K562 (cell line): ENCODE data around the gene ELF2. TPM values are rescaled to one million over a fixed set of nuclear protein-coding genes. Genes with fewer than 3 reads are reported as not detected.

Source experiments
- ARNT ChIP-seq, 2 experiments: fragments of 450-650 bp; IDR thresholded peaks; 2 replicates each; pipeline ENCODE4 v1.6.1; 2016; ENCODE audit warnings: mild to moderate bottlenecking in 1 of 2
- EHMT2 ChIP-seq: fragments of 450-650 bp; IDR thresholded peaks from 2 replicates; pipeline ENCODE4 v1.6.1; 2018; ENCODE audit warnings: antibody characterized with exemption
- FOXK2 ChIP-seq, 2 experiments: fragments of 450-650 bp; IDR thresholded peaks in 1 of 2; conservative IDR thresholded peaks in 1 of 2; 2 replicates each; pipeline ENCODE4 v1.6.1; 2016; ENCODE audit warnings: low read depth in 2 of 2, mild to moderate bottlenecking in 1 of 2
- HMGN3 ChIP-seq: IDR thresholded peaks from 2 replicates; pipeline ENCODE4 v1.6.1; 2011; ENCODE audit warnings: borderline replicate concordance, low read depth, mild to moderate bottlenecking, mixed read lengths, low read length; ENCODE audit not compliant: insufficient read length; ENCODE audit errors: extremely low read depth
- JUN ChIP-seq, 2 experiments: sonication (generic) in 1 of 2; formaldehyde crosslinking in 1 of 2; IDR thresholded peaks; 2 replicates each; pipeline versions ENCODE4 v1.6.1 to v1.8.0; 2012 to 2022; ENCODE audit warnings: borderline replicate concordance in 2 of 2, mild to moderate bottlenecking in 2 of 2, improper control_type of control experiment in 1 of 2, low read depth in 1 of 2, low read length in 1 of 2, missing genetic modification reagents in 1 of 2
- KAT2B ChIP-seq: IDR thresholded peaks from one replicate; pipeline ENCODE4 v1.6.1; 2012; ENCODE audit warnings: low read depth, mild to moderate bottlenecking, control low read depth, inconsistent platforms, low read length, moderate library complexity
- MEF2D ChIP-seq: conservative IDR thresholded peaks from 2 replicates; pipeline ENCODE4 v1.6.1; 2016; ENCODE audit warnings: low read depth, missing genetic modification characterization, missing compliant biosample characterization
- MEIS2 ChIP-seq: fragments of 450-650 bp; IDR thresholded peaks from 2 replicates; pipeline ENCODE4 v1.6.1; 2014; ENCODE audit warnings: mild to moderate bottlenecking; ENCODE audit not compliant: partially characterized antibody
- NFATC3 ChIP-seq: fragments of 450-650 bp; IDR thresholded peaks from 2 replicates; pipeline ENCODE4 v1.6.1; 2017; ENCODE audit warnings: mild to moderate bottlenecking
- PHB2 ChIP-seq: fragments of 450-650 bp; IDR thresholded peaks from 2 replicates; pipeline ENCODE4 v1.6.1; 2017; ENCODE audit warnings: low read depth
- RBBP5 ChIP-seq: fragments of 200-600 bp; sonication (generic); IDR thresholded peaks from 2 replicates; pipeline ENCODE4 v1.6.1; 2012; ENCODE audit warnings: borderline replicate concordance, mild to moderate bottlenecking, low read length, control low read depth, inconsistent platforms; ENCODE audit not compliant: insufficient read depth, poor library complexity, severe bottlenecking
- ZC3H11A ChIP-seq: IDR thresholded peaks from 2 replicates; pipeline ENCODE4 v1.6.1; 2012; ENCODE audit warnings: low read depth, low read length, improper control_type of control experiment
- ZNF24 ChIP-seq: fragments of 450-650 bp; IDR thresholded peaks from 2 replicates; pipeline ENCODE4 v1.6.1; 2016
- ZNF311 ChIP-seq: fragments of 250-450 bp; sonication (Bioruptor Pico); IDR thresholded peaks from 2 replicates; pipeline ENCODE4 v1.4.0; 2020; ENCODE audit warnings: mild to moderate bottlenecking, moderate library complexity
- ZNF76 ChIP-seq: fragments of 250-450 bp; sonication (Bioruptor Pico); IDR thresholded peaks from 2 replicates; pipeline ENCODE4 v1.4.0; 2020; ENCODE audit warnings: mild to moderate bottlenecking, moderate library complexity, borderline replicate concordance
- ZNF780A ChIP-seq: fragments of 250-450 bp; sonication (Bioruptor Pico); IDR thresholded peaks from 2 replicates; pipeline ENCODE4 v1.5.0; 2021; ENCODE audit warnings: mild to moderate bottlenecking
- polyA plus RNA-seq, 8 experiments: library from polyadenylated mRNA; depleted of rRNA in 4 of 8; stranded (reverse) in 5 of 8; unstranded in 3 of 8; fragments of >200 nt; fragmentation: Nextera tagmentation in 2 of 8; fragmentation: Illumina TruSeq in 1 of 8; extraction: Ambion mirVana in 2 of 8; extraction: Trizol in 1 of 8; gene quantifications; 2 replicates each; pipeline versions ENCODE4 v1.2.1 to v1.2.3, GENCODE V29; 2011 to 2014; ENCODE audit warnings: inconsistent platforms in 1 of 8, missing spikeins in 1 of 8
- total RNA-seq, 7 experiments: library from RNA; depleted of rRNA in 6 of 7; stranded (reverse); fragments of >200 nt in 6 of 7; fragmentation: Illumina TruSeq in 2 of 7; extraction: Trizol in 2 of 7; gene quantifications; 2 replicates each; pipeline versions ENCODE4 v1.2.1 to v1.2.3, GENCODE V29; 2011 to 2021; ENCODE audit warnings: low replicate concordance in 1 of 7
- TF ChIP-seq, protein P1 (sequence below): fragments of 250-450 bp; sonication (Bioruptor Pico); IDR thresholded peaks from 2 replicates; pipeline ENCODE4 v1.5.0; 2021
- TF ChIP-seq, protein P2 (sequence below), 2 experiments: fragments of 450-650 bp in 1 of 2; sonication (generic) in 1 of 2; formaldehyde crosslinking in 1 of 2; IDR thresholded peaks; 2 replicates each; pipeline versions ENCODE4 v1.7.1 to v1.9.0; 2016 to 2022; ENCODE audit warnings: inconsistent platforms in 1 of 2, mild to moderate bottlenecking in 1 of 2, missing genetic modification reagents in 1 of 2

The ELF2 gene
- total and polyA plus RNA-seq, 9 of the 15 experiments (the other 6 are each of a cell fraction or from before 2014, with no cell fraction given) = 9.4 to 58.7 (median 41.6) TPM

- peak; percentile 11 to 80; a peak in 2 of 4 replicates for TF ChIP-seq FOXK2 (conservative IDR thresholded peaks at IDR 0.05 in 1 of 2, IDR thresholded peaks at IDR 0.05 in 1 of 2; ENCODE audit: low read depth in 2 of 2)
- TF ChIP-seq NFATC3 = peak; percentile 80
- no peak for TF ChIP-seq ZNF76
- no peak for TF ChIP-seq KAT2B
- no peak for TF ChIP-seq ZC3H11A
- no peak for TF ChIP-seq ARNT (IDR thresholded peaks at IDR 0.05)
- TF ChIP-seq HMGN3 = no peak
- TF ChIP-seq RBBP5 = no peak
- peak; percentile 82 for TF ChIP-seq JUN (IDR thresholded peaks at IDR 0.05; ENCODE audit: borderline replicate concordance, low read depth, low read length)
- TF ChIP-seq JUN (CRISPR knock-in tag; IDR thresholded peaks at IDR 0.05; ENCODE audit: borderline replicate concordance) = no peak
- TF ChIP-seq, protein P1, sequence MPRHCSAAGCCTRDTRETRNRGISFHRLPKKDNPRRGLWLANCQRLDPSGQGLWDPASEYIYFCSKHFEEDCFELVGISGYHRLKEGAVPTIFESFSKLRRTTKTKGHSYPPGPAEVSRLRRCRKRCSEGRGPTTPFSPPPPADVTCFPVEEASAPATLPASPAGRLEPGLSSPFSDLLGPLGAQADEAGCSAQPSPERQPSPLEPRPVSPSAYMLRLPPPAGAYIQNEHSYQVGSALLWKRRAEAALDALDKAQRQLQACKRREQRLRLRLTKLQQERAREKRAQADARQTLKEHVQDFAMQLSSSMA (CRISPR knock-in tag) = no peak
- TF ChIP-seq ZNF311 (CRISPR knock-in tag) = no peak
- TF ChIP-seq MEIS2 = peak; percentile 54
- no peak for TF ChIP-seq ZNF780A (CRISPR knock-in tag)
- TF ChIP-seq, protein P2, sequence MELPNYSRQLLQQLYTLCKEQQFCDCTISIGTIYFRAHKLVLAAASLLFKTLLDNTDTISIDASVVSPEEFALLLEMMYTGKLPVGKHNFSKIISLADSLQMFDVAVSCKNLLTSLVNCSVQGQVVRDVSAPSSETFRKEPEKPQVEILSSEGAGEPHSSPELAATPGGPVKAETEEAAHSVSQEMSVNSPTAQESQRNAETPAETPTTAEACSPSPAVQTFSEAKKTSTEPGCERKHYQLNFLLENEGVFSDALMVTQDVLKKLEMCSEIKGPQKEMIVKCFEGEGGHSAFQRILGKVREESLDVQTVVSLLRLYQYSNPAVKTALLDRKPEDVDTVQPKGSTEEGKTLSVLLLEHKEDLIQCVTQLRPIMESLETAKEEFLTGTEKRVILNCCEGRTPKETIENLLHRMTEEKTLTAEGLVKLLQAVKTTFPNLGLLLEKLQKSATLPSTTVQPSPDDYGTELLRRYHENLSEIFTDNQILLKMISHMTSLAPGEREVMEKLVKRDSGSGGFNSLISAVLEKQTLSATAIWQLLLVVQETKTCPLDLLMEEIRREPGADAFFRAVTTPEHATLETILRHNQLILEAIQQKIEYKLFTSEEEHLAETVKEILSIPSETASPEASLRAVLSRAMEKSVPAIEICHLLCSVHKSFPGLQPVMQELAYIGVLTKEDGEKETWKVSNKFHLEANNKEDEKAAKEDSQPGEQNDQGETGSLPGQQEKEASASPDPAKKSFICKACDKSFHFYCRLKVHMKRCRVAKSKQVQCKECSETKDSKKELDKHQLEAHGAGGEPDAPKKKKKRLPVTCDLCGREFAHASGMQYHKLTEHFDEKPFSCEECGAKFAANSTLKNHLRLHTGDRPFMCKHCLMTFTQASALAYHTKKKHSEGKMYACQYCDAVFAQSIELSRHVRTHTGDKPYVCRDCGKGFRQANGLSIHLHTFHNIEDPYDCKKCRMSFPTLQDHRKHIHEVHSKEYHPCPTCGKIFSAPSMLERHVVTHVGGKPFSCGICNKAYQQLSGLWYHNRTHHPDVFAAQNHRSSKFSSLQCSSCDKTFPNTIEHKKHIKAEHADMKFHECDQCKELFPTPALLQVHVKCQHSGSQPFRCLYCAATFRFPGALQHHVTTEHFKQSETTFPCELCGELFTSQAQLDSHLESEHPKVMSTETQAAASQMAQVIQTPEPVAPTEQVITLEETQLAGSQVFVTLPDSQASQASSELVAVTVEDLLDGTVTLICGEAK (IDR thresholded peaks at IDR 0.05) = peak; percentile 43
- TF ChIP-seq, protein P2 (CRISPR knock-in tag; IDR thresholded peaks at IDR 0.05) = no peak
- no peak for TF ChIP-seq ZNF24
- TF ChIP-seq PHB2 = 0 out of 2 replicates have a peak, but pooled peaks have one; percentile 12
- TF ChIP-seq MEF2D = no peak
- peak; percentile 37; the same call in 1 of the 2 replicates for TF ChIP-seq EHMT2
These were observed 162.4 kb downstream of the ELF2 start (continued) for GRCh38 chr4:139014371-139015268.
